ENCODE data around the gene DGCR8.

The DGCR8 gene

DNA sequence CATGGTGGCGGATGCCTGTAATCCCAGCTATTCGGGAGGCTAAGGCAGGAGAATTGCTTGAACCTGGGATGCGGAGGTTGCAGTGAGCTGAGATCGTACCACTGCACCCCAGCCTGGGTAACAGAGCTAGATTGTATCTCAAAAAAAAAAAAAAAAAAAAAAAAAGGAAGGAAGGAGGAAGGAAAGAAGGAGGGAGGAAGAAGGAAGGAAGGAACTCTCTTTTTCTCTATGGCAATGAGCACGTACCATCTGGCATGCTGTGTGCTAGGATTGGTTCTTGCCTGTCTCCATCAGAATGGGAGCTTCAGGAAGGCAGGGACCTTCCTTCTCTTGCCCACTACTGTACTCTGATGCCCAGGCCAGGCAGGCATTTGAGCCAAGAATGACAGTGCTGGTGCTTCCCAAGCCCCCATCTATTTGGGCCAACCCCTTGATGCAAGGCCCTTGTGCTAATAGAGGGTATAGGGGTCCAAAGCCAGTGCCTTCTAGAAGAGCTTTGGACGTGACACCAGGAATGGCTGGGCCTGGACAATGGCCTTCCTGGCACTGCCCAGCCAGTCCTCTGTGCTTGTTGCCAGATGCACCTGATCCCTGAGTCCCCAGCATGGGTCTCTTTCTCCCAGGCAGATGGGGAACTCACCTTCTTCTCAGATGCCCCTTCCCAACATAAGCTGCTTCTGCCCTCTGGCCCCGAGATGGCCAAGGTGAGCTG lies 10.6 kb upstream of the DGCR8 start:
- H3K4me3 ChIP-seq (ENCODE audit: low read depth, low read length) = no peak overlapping the region
- TF ChIP-seq, protein P1, sequence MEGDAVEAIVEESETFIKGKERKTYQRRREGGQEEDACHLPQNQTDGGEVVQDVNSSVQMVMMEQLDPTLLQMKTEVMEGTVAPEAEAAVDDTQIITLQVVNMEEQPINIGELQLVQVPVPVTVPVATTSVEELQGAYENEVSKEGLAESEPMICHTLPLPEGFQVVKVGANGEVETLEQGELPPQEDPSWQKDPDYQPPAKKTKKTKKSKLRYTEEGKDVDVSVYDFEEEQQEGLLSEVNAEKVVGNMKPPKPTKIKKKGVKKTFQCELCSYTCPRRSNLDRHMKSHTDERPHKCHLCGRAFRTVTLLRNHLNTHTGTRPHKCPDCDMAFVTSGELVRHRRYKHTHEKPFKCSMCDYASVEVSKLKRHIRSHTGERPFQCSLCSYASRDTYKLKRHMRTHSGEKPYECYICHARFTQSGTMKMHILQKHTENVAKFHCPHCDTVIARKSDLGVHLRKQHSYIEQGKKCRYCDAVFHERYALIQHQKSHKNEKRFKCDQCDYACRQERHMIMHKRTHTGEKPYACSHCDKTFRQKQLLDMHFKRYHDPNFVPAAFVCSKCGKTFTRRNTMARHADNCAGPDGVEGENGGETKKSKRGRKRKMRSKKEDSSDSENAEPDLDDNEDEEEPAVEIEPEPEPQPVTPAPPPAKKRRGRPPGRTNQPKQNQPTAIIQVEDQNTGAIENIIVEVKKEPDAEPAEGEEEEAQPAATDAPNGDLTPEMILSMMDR (IDR thresholded peaks at IDR 0.05; ENCODE audit: borderline replicate concordance, insufficient read depth, low read depth, low read length) = no peak

DNA sequence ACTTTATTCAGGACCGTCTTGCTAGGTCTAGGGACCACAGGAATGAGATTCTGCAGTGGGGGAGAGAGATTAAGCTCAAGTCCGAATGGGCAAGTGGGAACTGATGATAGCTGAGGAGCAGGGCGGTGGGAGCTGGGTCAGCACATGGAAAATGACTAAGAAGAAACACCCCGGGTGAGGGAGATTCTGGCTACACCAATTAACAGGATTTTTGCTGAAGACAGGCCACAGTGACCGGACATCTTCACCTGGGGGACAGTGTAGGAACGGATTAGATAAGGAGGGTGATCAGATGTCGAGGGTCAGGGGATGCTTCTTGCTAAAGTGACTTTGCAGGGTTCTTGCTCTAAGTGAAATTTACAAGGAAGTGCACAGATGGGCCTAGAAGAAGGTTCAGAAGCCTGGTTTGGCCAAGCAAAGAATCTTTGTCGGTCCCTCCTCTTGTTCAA lies 8.5 kb upstream of the DGCR8 start:
- H3K4me3 ChIP-seq (ENCODE audit: low read depth, low read length) = no peak overlapping the region
- TF ChIP-seq, protein P1 (IDR thresholded peaks at IDR 0.05; ENCODE audit: borderline replicate concordance, insufficient read depth, low read depth, low read length) = no peak

DNA sequence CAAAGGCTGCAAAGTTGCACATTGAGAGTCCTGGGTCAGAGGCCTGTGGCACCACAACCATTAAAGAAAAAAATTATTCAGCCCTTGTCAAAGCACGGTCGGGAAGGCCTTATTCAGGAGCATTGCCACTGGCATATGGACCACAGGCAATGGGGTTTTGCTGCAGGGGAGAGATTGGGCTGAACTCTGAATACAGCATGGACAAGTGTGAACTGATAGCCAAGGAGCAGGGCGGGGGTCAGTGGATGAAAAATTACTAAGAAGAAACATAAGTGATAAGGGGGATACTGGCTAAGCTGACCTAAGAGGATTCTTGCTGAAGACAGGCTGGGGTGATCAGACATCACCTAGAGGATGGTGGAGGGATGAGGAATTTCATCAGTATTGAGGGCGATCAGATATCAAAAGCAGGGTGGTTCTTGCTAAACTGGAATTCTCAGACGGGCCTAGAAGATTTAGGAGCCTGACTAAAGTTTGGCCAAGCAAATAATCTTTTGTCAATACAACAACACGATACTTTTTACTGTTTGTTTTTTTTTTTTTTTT lies 3.3 kb upstream of the DGCR8 start:
- TF ChIP-seq, protein P1 (IDR thresholded peaks at IDR 0.05; ENCODE audit: borderline replicate concordance, insufficient read depth, low read depth, low read length) = no peak
- H3K4me3 ChIP-seq (ENCODE audit: low read depth, low read length) = no peak overlapping the region

DNA sequence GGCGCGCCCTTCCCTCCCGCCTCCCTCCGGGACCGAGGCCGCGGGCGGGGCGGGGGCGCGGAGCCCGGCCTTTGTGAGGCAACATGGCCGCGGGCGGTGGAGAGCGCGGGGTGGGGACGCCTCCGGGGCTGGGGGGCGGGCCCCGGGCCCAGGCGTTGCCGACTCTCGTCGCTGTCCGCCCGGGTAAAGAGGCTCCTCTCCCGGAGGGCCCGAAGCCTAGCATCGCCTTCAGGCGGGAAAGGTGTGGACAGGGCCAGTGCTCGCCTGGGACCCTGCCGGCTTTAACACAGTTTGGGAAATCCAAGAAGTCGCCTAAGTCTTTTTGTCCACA lies 369 bp downstream of the DGCR8 start:
- TF ChIP-seq, protein P1 (IDR thresholded peaks at IDR 0.05; ENCODE audit: borderline replicate concordance, insufficient read depth, low read depth, low read length) = no peak

DNA sequence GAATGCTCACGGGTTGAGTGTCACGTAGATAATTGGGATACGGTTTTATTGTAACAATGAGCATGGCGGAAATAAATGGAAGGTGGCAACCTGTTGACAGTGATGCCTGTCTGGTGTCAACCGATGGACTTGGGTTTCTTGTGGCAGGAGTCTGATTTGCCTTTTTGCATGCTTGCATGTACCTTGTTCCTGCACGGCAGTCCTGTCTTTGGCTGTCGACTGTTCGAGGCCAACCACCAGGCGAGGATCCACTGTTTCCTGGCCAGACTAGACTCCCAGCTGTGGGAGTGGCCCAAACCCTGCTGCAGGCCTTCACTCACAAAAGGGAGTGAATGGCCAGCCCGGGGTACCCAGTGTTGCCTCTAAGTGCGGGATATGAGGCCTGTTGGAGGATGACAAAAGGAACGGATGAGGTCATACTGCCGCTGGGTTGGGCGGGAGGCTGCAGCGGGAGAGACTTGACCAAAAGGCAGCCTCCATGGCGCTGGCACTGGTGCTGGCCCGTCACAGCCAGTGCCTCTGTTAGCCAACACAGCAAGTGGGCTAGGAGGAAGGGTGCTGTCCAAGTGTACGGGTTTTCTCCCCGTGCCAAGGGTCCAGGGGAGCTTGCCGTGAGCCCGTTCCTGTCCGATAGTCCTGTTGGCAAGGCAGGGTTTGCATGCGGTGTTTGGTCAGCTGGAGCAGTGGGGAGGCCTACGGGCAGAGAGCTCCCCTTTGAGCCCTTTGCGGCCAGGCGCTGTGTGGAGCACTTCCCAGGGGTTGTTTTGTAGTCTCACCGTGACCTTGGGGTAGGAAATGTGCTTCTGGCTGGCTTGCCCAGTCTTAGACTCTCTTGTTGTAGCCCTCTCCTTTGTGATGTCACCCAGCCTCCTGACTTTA lies 974 bp downstream of the DGCR8 start:
- peak overlapping the region; percentile 85 for H3K4me3 ChIP-seq (ENCODE audit: low read depth, low read length)
- TF ChIP-seq, protein P1 (IDR thresholded peaks at IDR 0.05; ENCODE audit: borderline replicate concordance, insufficient read depth, low read depth, low read length) = no peak

More for the DNA sequence above, 369 bp downstream of the DGCR8 start:
- H3K4me3 ChIP-seq (ENCODE audit: low read depth, low read length) = peak overlapping the region; percentile 85

DNA sequence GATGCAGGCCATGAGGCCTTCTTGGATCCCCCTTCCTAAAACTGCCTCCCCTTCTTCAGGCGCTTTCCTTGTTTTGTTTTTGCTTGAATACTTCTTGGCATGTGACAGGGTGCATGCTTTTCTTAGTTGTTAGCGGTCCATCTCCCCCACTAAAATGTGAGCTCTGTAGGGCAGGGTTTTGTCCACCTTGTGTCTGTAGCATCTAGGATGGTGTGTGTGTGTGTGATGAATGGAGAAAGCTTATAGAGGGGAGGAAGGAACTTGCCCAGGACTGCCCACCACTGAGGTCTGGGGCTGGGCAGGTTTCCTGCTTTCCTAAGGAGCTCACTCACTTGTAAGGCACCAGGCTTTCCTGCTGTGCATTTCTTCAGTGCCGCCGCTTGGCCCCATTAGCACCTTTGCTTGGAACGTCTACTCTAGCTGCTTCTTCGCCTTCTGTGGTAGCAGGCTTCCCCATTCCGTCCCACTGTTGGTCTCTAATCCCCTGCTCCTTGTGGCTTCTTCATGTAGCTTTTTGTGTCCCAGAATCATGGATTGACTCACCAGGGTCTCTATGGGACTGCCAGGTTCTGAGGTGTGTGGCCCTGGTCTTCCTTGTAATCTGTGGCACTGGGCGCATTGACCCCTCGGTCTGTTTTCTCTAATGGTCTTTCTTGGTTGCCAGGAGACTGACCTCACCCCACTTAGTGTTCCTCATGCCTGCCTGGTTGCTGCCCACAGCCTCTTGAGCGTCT lies 3.3 kb downstream of the DGCR8 start:
- no peak overlapping the region for H3K4me3 ChIP-seq (ENCODE audit: low read depth, low read length)
- TF ChIP-seq, protein P1 (IDR thresholded peaks at IDR 0.05; ENCODE audit: borderline replicate concordance, insufficient read depth, low read depth, low read length) = no peak

All from GM12875 (cell line).